PC-3 (cell line): ENCODE data around the gene CAST.

Experiments
- CTCF ChIP-seq: fragments of 300-600 bp; sonication (generic); conservative IDR thresholded peaks from 2 replicates; pipeline ENCODE4 v1.5.1; 2017; ENCODE audit warnings: antibody characterized with exemption, low read depth, mild to moderate bottlenecking, low read length
- EZH2 ChIP-seq: fragments of 300-600 bp; sonication (generic); IDR thresholded peaks from one replicate; pipeline ENCODE4 v1.6.1; 2017; ENCODE audit warnings: antibody characterized with exemption, mild to moderate bottlenecking, low read length; ENCODE audit not compliant: unreplicated experiment
- EZH2phosphoT487 ChIP-seq: fragments of 300-600 bp; sonication (generic); IDR thresholded peaks from 2 replicates; pipeline ENCODE4 v1.6.1; 2018; ENCODE audit warnings: mild to moderate bottlenecking, antibody characterized with exemption, low read length, borderline replicate concordance

- TF ChIP-seq CTCF: no peak
- TF ChIP-seq EZH2: no peak
- no peak for TF ChIP-seq EZH2phosphoT487
Observed at GRCh38 chr5:96716007-96716406, 53.8 kb downstream of the CAST start.
